Fibroblast of skin of right quadriceps (primary cell): ENCODE results near the gene HTT-AS.
A peak's percentile ranks its signal among the peaks of the same experiment; 100 is the strongest.
"Not testable (repeated sequence)": the region's sequence is repeated elsewhere in the genome, so short reads cannot be mapped to it uniquely, and the experiment has no call there.

Experiments used
- DNase-seq: peaks from one replicate; pipeline ENCODE4 v3.0.0-alpha.2; 2013

Gene HTT-AS

DNA sequence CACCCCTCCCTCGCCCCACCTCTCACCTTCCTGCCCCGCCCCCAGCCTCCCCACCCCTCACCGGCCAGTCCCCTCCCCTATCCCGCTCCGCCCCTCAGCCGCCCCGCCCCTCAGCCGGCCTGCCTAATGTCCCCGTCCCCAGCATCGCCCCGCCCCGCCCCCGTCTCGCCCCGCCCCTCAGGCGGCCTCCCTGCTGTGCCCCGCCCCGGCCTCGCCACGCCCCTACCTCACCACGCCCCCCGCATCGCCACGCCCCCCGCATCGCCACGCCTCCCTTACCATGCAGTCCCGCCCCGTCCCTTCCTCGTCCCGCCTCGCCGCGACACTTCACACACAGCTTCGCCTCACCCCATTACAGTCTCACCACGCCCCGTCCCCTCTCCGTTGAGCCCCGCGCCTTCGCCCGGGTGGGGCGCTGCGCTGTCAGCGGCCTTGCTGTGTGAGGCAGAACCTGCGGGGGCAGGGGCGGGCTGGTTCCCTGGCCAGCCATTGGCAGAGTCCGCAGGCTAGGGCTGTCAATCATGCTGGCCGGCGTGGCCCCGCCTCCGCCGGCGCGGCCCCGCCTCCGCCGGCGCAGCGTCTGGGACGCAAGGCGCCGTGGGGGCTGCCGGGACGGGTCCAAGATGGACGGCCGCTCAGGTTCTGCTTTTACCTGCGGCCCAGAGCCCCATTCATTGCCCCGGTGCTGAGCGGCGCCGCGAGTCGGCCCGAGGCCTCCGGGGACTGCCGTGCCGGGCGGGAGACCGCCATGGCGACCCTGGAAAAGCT, at the start of gene HTT-AS, which contains the start of gene HTT:
TSS of gene HTT-AS (minus strand) at position 461 of the 768 bp plus-strand sequence.
TSS of gene HTT (plus strand) at position 604 of the 768 bp plus-strand sequence. CDS start at position 749, 145 bp downstream.
- DNase-seq = peak; percentile 94

DNA sequence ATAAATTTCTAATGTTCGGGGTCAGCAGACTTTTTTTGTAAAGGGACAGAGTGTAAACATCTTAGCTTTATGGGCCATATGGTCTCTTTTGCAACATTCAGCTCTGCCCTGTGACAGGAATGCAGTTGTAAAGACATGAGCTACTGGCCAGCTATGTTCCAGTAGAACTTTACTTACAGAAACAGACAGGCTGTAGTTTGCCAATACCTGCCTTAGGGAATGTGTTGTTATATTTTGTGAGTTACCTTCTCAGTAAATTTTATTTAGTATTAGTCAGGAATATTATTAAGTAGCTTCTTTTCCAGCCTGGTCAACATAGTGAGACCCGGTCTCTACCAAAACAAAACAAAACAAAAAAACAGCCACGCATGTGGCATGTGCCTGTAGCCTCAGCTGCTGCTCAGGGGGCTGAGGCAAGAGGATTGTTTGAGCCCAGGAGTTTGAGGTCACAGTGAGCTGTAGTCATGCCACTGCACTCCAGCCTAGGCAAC, 48.9 kb upstream of the HTT-AS start:
- peak; percentile 26 for DNase-seq

- DNase-seq = peak; percentile 51
Observed at GRCh38 chr4:3122081-3122563, 47.8 kb upstream of the HTT-AS start.

- no peak for DNase-seq
Observed at GRCh38 chr4:3121596-3121995, 47.3 kb upstream of the HTT-AS start.

GRCh38 chr4:3121110-3121509, 46.8 kb upstream of the HTT-AS start:
- no peak for DNase-seq

GRCh38 chr4:3119464-3119863, 45.1 kb upstream of the HTT-AS start:
- no peak for DNase-seq

DNA sequence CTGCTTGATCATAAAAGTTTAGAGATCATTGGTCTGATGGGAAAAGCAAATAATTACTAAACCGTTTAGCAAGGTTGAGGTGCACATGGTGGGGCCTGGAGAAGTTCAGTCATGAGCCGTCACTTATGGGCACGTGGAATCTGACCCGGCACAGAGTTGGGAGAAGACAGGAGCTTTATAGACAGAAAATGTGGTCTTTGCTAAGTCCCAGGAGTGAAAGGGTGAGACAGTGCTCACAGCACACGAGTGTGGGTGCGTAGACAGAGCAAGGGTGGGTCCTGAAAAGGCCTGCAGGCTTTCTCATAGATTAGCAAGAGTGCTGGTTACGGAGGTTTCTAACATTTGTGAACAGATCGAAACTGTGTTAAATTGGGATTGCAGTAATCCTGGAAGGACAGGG, 44.0 kb upstream of the HTT-AS start:
- no peak for DNase-seq

- no peak for DNase-seq
Observed at GRCh38 chr4:3116955-3117354, 42.6 kb upstream of the HTT-AS start.

- DNase-seq = peak; percentile 44
Observed at GRCh38 chr4:3115637-3116270, 41.4 kb upstream of the HTT-AS start.

DNA sequence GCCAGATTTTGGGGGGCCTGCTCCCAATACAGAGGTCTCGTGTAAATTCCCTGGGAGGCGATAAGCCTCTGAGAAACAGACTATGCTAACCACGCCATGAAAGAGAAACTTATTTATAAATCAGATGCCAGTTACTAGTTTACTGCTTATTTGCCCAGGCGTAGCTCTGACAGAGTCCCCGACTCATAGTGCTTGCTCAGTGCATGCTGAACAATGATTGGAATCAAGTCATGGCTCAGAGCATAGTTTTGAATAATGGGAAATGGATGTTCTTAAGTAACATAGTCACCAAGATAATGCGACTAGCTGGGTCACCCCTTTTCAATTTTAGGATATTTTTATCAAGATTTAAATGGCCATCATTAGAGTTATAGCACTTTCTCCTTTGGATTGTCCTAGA, 40.0 kb upstream of the HTT-AS start:
- no peak for DNase-seq

DNA sequence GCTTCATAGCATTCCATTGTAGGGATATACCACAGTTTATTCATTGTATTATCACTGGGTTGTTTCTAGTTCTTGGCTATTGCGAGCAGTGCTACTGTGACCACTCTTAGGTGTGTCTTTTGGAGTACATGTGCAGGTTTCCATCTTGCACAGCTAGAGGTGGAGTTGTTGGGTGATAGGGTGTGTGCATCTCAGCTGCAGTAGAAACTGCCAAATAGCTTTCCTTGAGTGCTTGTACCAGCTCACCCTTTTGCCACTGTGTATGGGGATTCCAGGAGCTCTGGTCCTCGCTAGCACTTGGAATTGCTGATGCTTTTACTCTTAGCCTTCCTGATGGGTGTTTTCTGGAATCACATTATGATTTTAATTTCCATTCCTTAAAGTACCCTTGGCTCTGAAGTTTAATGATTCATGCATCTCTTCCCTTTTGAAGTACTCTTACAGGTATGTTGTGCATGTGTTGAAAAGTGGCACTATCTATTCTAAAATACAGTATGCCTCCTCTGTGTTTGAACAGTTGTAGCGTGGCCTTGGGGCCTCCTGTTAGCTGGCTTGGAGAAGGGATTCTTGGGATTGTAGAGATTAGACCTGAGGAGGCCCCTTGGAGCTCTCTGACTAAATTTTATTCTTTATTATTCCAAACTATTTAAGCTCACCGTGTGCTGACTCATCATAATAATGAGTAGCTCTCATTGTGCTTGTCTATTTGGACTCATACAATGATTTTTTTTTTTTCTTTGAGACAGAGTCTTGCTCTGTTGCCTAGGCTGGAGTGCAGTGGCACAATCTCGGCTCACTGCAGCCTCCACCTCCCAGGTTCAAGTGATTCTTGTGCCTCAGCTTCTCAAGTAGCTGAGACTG, 38.5 kb upstream of the HTT-AS start:
- peak; percentile 24 for DNase-seq

- DNase-seq = no peak
Observed at GRCh38 chr4:3112201-3112600, 37.9 kb upstream of the HTT-AS start.

GRCh38 chr4:3111461-3111860, 37.1 kb upstream of the HTT-AS start:
- peak; percentile 64 for DNase-seq

GRCh38 chr4:3108211-3108610, 33.9 kb upstream of the HTT-AS start:
- peak; percentile 17 for DNase-seq

- DNase-seq = no peak
Observed at GRCh38 chr4:3107691-3108121, 33.4 kb upstream of the HTT-AS start.

DNA sequence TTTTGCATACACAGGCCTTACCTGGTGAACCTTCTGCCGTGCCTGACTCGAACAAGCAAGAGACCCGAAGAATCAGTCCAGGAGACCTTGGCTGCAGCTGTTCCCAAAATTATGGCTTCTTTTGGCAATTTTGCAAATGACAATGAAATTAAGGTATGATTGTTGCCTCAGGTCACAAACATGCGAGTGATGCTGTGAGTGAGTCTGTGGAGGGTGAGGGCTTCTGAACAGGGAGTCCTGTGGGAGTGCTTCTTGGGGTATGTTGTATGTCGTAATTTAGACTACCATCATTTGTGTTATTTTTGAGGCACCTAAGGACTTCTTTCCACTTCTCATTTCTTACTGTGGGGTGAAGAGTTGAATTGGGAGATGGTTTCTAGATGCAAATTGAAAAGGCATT, 32.9 kb upstream of the HTT-AS start:
- no peak for DNase-seq

DNA sequence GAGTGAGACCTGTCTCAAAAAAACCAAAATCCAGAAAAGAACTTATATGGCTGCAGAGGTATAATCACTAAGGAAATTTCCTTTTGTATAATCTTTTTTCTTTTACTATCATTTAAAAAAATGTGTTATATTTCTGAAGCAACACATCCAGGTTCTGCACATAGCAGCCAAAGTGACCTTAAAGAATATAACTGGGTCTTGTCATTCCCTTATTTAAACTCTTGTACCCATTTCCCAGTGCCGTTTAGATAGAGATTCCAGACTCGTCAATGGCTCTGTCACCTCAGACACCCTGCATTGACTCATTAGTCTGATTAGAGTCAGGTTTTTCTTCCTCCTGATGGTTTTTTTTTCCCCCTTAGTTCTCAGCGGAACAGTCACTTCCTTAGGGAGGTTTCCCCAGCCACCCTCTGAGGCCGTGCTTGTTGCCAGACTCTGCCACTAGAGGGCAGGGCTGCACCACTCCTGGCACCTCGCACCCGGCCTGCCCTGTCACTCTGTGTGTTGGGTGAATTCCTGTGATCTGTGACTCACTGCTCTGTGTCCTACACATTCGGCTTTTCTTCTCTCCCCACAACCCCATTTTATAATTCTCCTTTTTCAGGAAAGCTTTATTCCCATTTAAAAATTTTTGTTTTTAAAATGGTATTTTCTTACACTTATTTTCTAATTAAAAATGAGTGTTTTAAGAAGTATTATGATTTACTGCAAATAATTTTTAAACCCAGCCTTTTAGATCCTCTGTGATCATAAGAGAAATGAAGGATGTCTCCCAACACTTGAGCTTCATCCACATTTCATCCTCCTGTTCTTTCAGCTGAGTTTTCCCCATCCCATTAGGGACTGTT, 32.2 kb upstream of the HTT-AS start:
- DNase-seq = peak; percentile 87

- no peak for DNase-seq
Observed at GRCh38 chr4:3098346-3098745, 24.0 kb upstream of the HTT-AS start.

DNA sequence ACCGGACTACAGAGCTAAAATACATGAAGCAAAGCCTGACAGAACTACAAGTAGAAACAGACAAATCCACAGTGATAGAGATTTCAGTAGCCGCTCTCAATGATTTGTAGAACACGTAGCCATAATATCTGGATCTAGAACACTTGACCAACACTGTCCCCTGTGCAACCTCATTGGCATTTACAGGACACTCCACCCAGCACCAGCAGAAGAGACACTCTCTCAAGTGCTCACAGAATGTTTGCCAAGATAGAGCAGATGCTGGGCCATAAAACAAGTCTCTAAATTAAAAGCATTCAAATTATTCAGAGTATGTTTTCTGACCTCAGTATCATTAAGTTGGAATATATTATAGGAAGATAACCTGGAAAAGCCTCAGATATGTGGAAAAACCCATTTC, 21.9 kb upstream of the HTT-AS start:
- DNase-seq = no peak

GRCh38 chr4:3094701-3095100, 20.4 kb upstream of the HTT-AS start:
- not testable (repeated sequence) for DNase-seq

DNA sequence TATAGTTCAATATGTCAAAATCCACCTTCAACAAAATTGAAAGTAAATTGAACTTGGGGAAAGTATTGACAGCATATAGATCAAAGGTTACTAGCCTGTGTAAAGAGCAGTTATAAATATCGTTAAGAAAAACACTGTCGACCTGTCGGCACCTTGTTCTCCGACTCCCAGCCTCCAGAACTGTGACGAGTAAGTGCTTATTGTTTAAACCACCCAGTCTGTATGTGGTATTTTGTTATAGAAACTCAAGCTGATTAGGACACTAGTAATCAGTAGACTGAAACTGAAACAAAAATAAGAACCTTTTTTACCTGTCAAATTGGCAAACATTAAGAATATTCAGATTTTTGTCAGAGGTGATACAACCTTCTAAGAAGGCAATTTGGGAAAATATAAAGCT, 17.1 kb upstream of the HTT-AS start:
- no peak for DNase-seq
